NOMO-1 (cell line): ENCODE results near the gene A1BG.
"Not testable (repeated sequence)": the region's sequence is repeated elsewhere in the genome, so short reads cannot be mapped to it uniquely, and the experiment has no call there.

Experiments used
- DNase-seq, 2 experiments: peaks; one replicate each; lab custom pipeline; 2025; ENCODE audit not compliant: unreplicated experiment in 2 of 2; lab: John Stamatoyannopoulos, UW

The A1BG gene

GRCh38 chr19:58386576-58387337 lies 33.5 kb upstream of the A1BG start, which contains the start of gene RPS5:
Gene RPS5, plus strand, starts transcription at chr19:58387269. Its CDS starts 869 bp downstream, at chr19:58388138.
- peak; percentile 95 to 98 for DNase-seq

- DNase-seq = no peak
These were observed 32.7 kb upstream of the A1BG start for GRCh38 chr19:58385891-58386575.

- no peak for DNase-seq
These were observed 32.1 kb upstream of the A1BG start for GRCh38 chr19:58385313-58385890.

- DNase-seq = no peak
These were observed 29.8 kb upstream of the A1BG start for GRCh38 chr19:58382997-58383603.

GRCh38 chr19:58381460-58382212 lies 28.3 kb upstream of the A1BG start:
- no peak for DNase-seq

GRCh38 chr19:58380662-58381459 lies 27.6 kb upstream of the A1BG start, which contains the start of gene ZNF837:
Gene ZNF837, minus strand, starts transcription at chr19:58381030. Its CDS starts 11,698 bp downstream, at chr19:58369332.
- peak; percentile 97 to 100 for DNase-seq

- DNase-seq = no peak
These were observed 26.9 kb upstream of the A1BG start for GRCh38 chr19:58380037-58380661.

GRCh38 chr19:58379246-58379645 lies 26.0 kb upstream of the A1BG start:
- no peak for DNase-seq

GRCh38 chr19:58376724-58377123 lies 23.4 kb upstream of the A1BG start:
- DNase-seq = not testable (repeated sequence)

GRCh38 chr19:58374200-58374599 lies 20.9 kb upstream of the A1BG start:
- peak in 1 of 2 experiments; percentile 57 for DNase-seq

GRCh38 chr19:58372311-58373133 lies 19.2 kb upstream of the A1BG start:
- no peak for DNase-seq

GRCh38 chr19:58368561-58369360 lies 15.5 kb upstream of the A1BG start:
- no peak for DNase-seq

- no peak for DNase-seq
These were observed 14.6 kb upstream of the A1BG start for GRCh38 chr19:58367698-58368454.

GRCh38 chr19:58366585-58367430 lies 13.5 kb upstream of the A1BG start:
- no peak for DNase-seq

- DNase-seq = peak; percentile 90 to 95
These were observed 10.9 kb upstream of the A1BG start for GRCh38 chr19:58364146-58364545.
